HG02981 (cell line): ENCODE data around the gene MAF.

Experiments used
- ATAC-seq: cut with Tn5 transposase; IDR thresholded peaks from one replicate; pipeline ENCODE4 v1.9.1; 2021; ENCODE audit warnings: mild to moderate bottlenecking, moderate library complexity; ENCODE audit not compliant: unreplicated experiment

The MAF gene

DNA sequence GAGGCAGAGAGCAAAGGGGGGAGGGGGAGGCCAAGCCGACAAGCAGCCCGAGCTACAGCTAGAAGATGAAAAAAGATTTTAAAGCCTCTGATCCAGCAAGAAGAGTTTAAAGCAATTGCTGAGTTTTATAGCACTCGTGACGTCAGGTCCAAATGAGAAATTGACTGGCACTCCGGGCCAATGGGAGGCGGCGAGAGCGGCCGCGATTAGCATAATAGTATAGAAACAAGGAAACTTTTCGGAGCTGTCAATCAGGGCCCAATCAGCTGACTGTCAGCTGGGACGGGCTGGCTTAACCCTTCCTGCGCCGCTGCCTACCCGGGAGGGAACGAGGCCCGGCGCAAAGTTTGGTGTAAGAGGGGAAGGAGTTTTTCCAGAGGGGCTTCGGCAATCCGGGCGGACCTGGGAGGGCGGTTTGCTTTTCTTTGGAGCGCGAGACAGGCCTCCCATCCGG, at the start of gene MAF:
TSS of gene MAF (minus strand) at position 100 of the 454 bp plus-strand sequence. CDS start 835 bp downstream, outside the sequence.
- ATAC-seq = no peak

DNA sequence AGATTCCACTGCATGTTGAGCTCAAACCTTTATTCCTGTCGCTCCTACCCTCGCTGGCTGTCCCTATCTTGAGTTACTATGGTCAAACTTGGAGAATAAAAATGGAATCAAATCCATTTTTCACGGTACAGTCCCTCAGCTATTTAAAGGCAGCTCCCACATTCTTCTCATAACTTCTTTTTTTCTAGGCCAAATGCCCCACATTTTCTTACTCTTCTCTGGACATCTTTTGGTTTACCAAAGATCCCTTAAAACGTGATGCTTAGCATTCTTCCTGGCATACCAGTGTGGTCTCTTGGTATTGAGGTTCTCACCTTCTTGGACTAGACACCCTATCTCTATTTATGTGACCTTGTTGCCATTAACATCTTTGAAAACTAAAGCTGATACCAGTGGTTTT, 48.3 kb upstream of the MAF start:
- no peak for ATAC-seq

DNA sequence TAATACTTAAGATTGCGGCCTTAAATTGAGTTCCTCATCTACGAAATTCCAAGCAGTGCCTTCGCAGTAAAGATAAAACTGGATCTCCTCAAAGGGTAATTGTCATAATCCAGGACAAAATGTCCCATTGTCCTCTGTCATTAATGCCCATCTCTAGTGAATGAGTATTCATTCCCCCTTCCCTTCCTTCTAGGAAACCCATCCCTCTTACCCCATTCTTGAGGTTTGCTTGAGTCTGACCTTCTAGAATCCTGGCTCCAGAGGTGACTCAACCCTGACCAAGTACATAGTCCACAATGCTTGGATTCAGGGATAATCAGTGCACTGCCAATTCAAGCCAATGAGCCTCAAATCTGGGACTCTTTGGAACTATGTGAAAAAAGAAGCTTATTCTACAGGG, 47.0 kb upstream of the MAF start:
- no peak for ATAC-seq

DNA sequence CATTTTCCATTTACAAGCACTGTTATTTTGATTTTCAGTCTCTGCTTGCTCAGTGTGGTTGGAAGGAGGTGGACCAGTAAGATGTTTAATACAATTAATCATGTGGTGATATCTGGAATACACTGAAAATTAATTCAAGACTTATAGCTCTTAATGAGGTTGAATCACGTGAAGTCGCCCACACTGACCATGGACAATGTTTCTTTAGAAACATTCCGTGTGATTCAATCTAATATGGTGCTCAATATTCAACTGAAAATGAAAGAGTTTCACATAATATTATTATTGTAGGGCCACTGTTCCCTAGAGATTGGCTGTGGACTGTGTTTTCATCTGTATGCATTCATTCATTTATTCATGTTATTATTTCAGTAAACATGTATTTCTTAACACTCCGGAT, 45.2 kb upstream of the MAF start:
- ATAC-seq = no peak

DNA sequence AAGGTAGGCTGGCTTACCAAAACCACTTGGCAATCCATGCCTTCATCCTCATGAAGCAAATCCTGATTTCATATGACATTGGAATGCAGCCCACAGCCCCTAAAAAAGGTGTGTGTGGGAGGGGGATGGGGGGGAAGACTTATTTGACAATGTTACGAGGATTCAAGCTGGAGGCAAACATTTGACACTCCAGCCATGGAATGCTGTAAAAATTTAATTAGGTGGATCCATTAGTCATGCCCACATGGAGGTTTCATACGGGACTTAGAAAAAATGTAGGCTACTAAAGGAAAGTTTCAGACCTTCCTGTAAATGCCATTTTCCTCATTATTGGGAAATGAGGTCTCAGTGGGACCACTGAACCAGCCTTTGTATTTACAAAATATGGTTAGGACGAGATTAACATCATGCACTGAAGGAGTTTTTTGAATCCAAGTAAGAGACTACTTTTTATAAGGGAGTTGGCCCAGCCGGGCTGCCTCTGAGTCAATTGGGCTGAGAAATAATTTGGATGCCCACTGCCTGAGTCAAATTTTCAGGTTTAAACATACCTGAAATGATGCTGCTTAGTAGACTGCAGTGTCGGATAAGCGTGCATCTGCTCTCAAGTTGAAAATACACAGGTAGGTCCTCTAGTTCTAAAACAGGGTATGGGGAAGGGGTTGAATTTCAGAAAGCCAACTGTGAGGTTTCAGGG, 44.6 kb upstream of the MAF start:
- no peak for ATAC-seq

DNA sequence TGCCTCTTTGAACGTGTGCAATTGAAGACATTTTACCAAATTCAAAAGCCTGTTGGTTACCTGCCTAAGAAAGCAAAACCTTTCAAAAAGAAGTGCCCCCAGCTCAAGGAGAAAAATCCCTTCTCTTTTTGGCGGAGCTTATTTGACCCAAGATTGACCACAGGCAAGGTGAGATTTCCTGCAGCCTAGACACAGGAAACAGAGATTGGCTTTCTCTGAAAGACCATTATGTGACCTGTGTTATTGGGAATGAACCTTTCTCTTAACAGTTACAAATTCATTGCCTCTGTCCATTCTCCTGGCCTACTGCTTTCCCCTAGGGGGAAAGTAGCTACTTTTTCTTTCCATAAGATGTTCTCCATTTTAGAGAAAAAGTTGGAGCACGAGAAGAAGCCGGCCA, 42.1 kb upstream of the MAF start:
- no peak for ATAC-seq

DNA sequence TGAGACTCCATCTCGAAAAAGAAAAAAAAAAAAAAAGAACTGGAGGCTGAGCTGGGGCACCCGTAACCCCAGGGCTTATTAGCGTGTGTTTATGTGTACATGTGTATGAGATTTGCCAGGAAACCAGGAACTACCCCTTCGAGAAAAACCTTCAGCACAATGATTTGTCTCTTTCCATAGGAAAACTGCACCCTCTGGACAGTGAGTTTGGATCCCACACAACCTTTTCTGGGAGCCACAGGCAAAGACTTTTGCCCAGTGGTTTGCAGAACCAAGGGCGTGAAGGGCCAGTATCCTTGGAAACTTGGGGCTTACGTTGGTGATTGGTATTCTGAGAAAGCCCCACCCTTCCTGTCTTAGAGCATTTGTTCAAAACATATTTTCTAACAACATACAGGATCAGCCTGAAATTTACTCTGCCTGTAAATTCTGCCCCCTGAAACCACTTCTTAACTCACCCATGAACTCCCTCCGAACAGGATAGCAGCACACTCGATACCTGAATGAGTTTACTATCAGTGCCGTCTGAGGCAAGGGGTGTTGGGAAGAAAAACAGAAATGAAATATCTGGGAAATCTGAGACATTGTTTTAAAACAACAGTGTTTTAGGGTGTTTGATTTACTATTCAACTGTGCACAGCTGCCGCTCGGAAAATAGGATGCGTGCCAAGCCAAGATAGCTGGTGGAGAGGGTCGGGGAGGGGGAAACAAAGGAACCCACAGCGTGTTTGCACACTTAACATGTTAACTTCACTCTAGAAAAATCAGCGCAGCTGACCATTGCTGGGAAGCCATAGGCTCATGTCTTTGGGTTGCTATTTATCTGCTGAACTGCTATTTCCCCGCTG, 40.2 kb upstream of the MAF start:
- ATAC-seq = no peak

DNA sequence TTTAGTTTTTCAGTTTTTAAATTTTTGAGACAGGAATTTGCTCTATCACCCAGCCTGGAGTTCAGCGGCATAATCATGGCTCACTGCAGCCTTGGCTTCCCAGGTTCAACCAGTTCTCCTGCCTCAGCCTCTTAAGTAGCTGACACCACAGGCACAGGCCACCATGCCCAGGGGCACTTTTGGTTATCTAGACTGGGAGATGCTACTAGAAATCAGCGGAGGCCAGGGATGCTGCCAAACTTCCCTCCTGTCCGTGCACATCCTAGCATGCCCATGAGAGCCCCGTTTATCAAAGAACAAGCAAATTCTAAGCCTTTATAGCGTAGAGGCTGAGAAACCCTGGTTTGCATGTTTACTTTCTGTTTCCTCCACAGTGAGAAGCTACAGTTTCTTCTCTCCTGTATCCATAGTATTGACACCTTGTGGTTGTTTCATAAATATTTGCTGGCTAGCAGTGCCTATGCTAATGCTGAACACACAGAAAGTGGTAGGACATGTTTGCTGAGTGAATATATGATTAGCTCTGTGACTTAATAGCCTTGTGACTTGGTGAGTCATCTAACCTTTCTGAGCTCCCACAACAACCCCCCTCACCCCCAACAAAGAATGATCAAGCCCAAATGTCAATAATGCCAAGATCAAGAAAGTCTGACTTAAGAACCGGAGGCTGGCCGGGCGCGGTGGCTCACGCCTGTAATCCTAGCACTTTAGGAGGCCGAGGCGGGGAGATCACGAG, 39.2 kb upstream of the MAF start:
- ATAC-seq = no peak

DNA sequence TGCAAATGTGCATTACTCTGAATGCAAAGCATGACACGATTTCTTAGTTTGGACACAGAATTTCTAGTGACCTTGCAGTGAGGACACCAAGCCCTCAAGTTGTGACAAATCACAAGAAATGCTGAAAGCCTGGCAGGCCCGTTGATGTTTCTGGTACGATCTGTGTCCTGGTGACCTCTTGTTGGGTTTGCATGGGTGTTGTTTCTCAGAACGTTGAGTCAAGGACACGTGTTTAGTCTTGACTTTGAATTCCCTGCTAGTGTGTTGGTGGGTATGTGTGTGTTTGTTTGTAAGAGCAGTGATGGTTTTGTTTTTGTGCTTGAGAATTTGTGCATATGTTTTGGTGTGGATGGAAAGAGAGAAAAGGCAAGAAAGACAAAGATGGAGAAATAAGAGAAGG, 37.8 kb upstream of the MAF start:
- no peak for ATAC-seq

DNA sequence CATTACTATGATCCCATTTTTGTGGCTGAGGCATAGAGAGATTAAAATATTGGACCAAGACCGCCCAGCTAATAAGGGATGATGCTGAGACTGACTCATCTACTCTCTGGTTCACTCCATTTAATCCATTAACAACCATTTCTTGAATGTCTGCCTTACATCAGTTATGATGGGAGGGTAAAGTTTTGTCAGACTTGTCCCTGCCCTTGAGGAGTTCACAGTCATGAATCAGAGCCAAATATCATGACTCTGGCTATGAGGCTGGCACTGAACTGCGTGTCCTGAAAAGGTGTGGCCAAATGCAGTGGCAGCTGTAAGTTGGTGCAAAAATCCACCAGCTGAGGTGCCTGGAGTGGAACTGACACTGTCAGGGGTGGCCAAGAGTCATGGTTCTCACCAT, 35.0 kb upstream of the MAF start:
- ATAC-seq = no peak

DNA sequence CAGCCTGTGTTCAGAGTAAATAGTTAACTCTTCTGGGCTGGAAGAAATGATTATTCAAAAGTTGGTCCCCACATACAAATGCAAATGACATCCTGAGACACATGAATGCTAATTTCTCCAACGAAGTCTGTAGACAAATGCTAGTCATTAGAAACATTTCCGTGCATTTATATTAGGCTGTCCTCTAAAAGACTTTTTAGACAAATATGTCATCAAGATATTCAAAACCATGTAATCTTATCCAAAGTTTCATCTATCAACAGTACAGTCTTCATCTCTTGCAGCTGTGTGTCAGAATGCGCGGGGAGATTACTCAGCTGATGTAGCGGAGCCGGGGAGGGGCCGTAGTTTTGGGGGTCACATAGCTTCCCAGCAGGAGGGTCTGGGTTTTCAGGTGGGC, 33.8 kb upstream of the MAF start:
- no peak for ATAC-seq

DNA sequence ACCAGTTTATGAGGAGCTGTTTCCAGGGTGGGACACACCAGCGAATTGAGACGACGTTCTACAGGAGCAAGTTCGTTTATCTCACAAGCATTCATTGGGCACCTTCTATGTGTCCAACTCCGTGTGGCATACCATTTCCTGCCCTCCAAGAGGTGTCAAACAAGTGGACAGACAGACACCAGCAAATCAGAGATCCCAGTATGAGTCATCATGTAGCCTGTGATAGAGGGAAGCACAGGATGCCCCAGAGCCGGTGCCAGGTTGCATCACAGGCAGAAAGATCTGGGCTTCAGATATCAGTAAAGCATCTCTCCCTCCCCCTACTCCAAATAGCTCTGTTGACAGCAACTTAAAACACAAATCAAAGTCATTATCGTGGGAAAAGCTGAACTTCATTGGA, 31.8 kb upstream of the MAF start:
- no peak for ATAC-seq

DNA sequence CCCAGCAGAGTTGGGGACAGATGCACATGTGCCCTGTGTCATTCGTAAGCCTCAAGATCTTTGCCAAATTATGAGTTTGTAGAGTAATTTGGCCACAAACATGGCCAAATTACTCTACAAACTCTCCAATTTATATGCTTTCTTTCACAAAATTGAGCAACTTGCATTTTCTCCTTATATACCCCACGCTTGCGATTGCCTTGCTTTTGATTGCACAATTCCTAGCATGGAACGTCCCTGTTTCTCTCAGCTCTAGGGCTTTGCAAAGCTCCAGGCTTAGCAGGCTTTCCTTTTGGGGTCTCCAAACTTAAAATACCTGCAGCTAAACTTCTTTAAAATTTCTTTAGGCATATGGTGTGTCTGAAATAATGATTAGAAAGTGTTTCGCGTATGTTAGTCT, 28.5 kb upstream of the MAF start:
- ATAC-seq = no peak

DNA sequence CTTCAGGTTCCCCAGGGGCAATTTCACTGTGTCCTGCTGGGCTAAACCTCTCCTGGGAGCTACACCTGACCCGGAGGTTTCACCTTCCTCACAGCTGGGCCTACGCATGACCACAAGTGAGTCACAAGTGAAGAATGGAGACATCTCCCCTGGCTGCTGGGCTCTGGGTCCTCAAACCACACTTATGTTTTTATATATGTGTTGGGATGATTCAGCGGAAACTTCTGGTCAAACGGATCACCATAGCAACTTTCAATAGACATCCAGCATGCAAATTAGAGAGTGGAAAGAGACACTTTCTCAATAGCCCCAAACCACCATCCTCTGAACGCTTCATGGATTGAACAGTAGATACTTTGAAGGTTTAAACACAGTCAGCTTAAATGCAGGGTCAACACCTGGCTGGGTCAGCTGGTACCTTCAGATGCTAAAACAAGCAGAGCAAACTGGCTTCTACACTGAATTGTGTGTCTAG, 28.0 kb upstream of the MAF start:
- ATAC-seq = peak; percentile 89

DNA sequence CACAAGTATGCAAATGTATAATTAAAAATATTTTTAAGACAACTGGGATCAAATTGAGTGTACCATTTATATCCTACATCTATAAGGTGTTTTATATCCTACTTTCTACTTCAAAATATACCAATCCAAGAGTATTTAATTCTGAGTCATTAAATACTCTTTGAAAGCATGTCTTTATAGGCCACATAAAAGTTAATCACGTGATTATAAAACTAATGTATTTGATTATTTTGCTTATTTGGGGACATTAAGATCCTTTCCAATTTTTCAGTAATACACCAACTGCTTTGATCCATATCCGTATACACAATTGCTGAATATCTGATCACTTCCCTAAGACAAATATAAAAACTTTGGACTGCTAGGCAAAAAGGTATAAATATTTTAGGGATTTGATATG, 26.6 kb upstream of the MAF start:
- ATAC-seq = no peak

DNA sequence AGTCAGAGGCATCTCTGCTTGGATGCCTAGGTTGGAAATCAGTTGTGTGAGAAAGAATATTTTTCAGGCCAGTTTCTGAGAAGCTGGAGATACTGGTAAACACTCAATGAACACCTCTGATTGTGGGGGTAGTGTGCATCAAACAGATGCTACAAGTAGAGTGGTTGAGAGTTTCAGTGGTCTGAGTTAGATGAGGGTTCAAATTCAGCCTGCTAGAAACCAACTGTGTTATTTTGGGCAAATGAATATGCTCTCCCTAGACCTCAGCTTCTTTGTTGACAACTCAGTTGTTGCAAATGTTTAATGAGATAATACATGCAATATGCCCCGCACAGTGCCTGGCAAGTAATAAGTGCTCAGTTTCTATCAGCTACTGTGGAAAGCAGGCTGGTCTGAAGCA, 25.2 kb upstream of the MAF start:
- ATAC-seq = no peak

DNA sequence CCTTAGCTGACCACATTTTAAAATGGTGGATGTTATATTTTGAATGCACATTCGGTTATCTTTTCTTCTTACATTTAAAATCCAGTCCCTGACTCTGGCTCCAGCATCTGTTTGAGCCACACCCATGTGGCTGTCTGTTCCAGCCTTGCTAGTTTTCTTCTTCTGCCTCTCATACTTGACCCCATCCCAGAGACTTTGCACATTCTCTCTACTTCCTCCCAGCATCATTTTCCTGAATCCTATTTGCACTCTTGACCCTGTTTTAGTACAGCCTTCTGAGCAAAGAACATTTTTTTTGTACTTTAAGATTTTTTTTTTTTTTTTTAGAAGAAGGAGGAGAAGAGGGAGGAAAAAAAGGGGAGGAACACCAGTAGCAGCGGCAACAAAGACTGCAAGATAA, 23.3 kb upstream of the MAF start:
- ATAC-seq = no peak

DNA sequence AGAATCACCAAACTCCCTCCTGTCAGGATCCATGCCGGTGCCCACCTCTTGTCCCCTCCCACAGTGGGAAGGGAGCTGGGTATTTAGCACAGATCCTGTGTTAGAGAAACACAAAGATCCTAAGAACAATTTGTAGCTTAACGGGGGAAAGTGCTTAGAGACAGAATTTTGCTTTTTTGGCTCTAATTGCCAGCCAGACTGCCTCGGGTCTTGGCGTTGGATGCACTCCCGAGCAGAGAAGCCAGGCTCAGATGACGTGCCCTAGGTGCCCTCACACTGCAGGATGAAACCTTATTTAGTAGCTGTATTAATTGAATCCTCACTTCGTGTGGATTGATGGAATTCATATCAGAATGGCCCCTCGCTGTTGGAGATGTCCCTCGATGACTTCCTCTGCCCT, 22.5 kb upstream of the MAF start:
- no peak for ATAC-seq

DNA sequence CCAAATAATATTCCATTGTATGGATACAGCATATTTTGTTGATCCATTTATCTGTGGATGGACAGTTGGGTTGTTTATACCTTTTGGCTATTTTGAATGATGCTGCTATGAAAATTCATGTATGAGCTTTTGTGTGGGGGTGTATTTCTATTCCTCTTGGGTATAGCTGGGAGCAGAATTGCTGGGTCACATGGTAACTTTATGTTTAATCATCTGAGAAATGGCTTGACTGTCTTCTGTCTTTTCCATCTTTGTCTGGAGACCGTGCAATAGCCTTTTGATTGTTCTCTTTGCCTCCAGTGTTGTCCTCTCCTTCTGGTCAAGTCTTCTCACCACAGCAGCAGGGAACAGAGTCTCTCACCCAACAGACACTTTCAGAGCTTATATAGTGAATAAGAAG, 20.5 kb upstream of the MAF start:
- ATAC-seq = no peak

DNA sequence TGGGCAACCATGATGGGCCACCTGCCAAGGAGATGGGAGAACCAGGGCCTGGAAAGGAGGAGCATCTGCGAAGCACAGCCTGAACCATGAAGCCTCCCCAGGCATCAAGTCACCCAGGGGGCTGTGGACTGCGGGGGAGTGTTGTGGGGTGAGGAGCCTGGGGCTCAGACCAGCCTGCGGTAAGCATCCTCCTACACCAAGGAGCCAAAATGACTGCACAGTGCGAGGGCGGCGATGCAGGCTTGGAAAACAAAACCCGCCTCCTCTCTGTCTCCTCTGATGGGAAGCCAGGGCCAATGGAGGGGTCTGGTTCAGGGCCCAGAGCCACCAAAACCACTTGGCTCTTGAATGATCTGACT, 18.1 kb upstream of the MAF start:
- no peak for ATAC-seq

DNA sequence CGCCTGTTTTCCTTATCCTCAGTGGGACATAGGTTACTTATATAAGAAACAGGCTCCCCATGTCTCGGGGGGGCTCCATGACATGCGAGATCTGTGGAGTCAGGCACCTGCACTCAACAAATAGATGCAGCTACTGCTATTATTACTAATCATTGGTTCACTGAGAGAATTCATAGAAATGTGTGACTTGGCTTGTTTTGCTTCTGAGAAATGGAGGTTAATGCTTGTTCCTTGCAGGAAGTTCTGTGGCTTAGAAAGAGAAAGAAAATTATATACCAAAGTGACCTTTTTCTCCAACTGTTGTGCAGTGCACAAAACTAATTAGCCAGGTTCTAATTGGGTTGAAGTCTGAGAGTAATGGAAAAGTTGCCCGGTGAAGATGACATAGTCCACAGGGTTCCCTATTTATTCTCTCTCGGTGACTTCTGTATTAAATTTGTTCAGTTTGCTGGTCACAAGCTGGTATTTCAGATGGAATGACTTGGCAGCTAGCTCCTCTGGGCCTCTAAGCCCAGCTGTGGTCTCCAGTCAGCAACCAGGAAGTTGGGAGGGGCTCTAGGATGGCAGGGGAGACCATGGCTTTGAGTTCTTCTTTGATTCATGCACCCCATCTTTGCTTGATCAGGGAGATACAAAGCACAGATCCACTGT, 17.6 kb upstream of the MAF start:
- ATAC-seq = no peak
